OCI-M2 (cell line): ENCODE results near the gene CUTC.
"Not testable (repeated sequence)": the region's sequence is repeated elsewhere in the genome, so short reads cannot be mapped to it uniquely, and the experiment has no call there.

Experiments used
- DNase-seq: peaks from one replicate; lab custom pipeline; 2025; ENCODE audit not compliant: unreplicated experiment; lab: John Stamatoyannopoulos, UW

The CUTC gene, protein sequence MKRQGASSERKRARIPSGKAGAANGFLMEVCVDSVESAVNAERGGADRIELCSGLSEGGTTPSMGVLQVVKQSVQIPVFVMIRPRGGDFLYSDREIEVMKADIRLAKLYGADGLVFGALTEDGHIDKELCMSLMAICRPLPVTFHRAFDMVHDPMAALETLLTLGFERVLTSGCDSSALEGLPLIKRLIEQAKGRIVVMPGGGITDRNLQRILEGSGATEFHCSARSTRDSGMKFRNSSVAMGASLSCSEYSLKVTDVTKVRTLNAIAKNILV

GRCh38 chr10:99732033-99732842 lies at the start of gene CUTC, which contains the start of gene COX15:
Gene CUTC, plus strand, starts transcription at chr10:99732234. Its CDS starts 115 bp downstream, at chr10:99732349.
Gene COX15, minus strand, starts transcription at chr10:99732127. Its CDS starts 78 bp downstream, at chr10:99732049.
- peak; percentile 88 for DNase-seq

- DNase-seq = no peak
Measured at GRCh38 chr10:99682752-99683151, 49.3 kb upstream of the CUTC start.

DNA sequence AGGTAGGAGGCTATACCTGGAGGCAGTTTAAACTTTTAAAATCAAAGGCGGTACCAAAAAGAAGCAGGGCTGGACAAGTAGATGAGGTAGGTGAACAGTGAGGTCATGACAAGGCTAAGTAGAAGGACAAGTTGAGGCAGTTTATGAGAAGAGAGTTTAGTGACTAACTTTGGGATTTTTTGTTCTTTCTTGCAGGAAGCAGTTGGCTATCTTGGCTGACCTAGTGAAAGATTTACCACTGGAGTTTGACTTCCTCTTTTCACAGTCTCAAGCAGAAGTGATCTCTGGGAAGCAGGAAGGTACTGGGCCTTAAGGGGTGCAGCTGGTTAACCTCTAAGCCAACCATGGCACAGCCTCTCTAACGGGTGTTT lies 46.5 kb upstream of the CUTC start:
- peak; percentile 22 for DNase-seq

DNA sequence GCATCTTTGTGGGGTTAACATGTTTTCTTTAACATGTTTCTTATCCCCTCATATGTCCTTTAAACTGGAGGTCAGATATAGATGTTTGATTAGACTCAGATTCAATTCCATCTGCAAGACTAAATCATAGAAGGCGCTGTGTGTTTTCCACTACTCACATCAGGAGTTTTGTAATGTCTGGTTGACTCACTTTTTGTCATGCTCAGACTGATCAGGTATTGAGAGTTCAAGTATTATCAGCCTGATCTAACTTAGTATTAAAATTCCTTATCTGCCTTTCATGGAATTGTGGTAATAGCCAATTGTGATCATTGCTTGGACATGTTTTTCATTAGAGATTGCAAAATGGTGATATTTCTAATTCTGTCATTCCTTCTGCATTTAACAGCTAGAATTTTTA lies 42.6 kb upstream of the CUTC start:
- DNase-seq = no peak

- DNase-seq = no peak
Measured at GRCh38 chr10:99693933-99694583, 38.0 kb upstream of the CUTC start.

DNA sequence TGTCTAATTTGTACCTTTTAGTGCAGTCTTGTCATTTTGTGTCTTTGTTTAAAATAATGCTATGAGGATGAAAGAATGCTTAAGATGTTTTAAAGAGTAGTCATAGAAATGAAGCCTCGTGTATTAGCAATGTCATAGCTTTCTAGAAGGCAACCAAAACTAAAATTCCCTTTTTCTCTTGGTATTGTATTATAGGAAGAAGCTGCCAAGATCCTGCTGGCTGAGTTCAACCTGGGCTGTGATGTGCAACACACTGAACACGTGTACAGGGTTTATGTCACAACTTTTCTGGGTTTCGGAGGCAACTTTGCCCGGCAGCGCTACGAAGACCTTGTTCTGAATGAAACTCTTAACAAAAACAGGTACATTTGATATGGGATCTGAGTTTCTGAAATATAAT lies 36.3 kb upstream of the CUTC start:
- no peak for DNase-seq

DNA sequence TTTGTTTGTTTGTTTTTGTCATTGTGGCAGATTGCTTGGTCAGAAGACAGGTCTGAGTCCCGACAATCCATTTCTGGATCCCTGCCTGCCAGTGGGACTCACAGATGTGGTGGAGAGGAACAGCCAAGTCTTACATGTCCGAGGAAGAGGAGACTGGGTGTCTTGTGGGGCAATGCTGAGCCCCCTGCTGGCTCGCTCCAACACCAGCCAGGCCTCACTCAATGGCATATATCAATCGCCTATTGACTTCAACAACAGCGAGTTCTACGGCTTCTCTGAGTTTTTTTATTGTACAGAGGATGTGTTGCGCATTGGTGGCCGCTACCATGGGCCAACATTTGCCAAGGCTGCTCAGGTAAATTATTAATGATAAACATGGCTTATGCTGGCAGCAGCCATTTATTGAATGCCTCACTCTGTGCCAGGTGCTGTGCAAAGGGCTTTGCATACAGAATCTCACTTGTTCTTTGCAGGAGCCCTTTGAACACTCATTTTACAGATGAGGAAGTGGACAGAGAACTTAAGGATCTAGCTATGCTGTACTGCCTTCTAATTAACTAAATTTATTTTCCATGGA lies 33.4 kb upstream of the CUTC start:
- no peak for DNase-seq

- DNase-seq = no peak
Measured at GRCh38 chr10:99700649-99701048, 31.4 kb upstream of the CUTC start.

DNA sequence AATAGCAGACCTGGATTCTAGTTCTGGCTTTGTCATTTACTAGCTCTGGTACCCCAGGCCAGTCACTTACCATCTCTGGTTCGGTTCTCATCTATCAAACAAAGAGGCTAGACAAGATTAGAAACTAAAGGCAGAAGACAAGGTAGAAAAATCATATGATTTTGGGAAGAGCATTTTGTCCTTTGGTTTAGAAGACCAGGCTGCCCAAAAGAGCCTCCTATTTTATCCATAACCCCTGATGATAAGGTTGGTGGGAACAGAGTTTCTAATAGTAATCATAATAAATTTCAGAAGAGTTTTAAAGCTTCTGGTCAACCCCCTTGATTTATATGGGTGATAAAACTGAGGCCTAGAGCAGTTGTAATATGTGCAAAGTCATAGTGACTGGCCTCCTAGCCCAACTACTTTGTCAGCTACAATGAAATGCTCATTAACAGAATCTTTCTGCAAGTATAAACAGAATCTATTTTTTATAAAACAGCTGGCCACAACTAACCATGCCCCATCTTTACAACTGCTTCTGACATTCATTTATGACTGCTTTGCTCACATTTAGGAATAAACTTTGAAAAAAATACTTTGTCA lies 23.5 kb upstream of the CUTC start:
- DNase-seq = no peak

GRCh38 chr10:99709480-99710229 lies 22.4 kb upstream of the CUTC start:
- DNase-seq = no peak

DNA sequence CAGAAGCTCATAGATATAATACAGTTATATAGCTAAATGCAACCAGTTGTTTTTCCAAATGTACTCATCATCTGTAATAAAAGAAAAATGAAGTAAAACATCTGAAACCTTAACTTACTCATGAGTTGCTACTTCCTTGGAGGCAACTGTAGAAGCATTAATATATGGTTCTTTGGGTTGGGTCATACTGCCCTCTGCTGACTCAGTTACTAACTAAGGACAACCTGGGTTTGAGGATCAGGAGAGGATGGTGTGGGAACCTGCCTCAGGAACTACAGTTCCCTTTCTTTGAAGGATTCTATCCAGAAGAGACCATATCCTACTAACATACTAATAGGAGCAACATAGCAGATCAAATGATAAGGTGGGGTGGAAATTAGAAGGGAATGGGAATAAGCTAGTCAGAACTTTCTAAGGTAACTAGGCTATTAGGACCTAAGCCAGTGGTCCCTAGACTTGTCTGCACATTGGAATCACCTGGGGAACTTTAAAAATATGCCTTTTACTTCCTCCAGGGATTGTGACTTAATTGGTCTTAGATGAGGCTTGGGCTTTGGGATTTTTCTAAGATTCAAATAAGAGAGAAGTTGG lies 20.8 kb upstream of the CUTC start:
- no peak for DNase-seq

DNA sequence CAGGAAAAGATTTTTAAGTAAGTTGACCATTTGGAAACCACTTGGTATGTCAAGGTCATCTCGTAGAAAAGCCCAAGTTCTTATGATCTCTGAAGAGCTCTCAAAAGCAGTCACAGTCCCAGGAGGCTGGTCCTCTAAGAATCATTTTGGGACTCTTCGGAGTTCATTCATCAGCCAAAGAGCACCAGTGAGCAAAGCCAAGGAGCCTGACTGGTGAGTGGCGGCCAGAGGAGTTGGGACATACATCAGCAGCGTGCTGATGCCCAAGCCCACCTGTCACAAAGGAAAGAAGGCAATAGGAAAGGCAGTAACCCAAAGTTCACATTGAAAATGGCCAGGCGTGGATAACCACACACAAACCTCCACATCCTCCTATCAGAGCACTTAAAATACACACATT lies 17.6 kb upstream of the CUTC start:
- DNase-seq = no peak

DNA sequence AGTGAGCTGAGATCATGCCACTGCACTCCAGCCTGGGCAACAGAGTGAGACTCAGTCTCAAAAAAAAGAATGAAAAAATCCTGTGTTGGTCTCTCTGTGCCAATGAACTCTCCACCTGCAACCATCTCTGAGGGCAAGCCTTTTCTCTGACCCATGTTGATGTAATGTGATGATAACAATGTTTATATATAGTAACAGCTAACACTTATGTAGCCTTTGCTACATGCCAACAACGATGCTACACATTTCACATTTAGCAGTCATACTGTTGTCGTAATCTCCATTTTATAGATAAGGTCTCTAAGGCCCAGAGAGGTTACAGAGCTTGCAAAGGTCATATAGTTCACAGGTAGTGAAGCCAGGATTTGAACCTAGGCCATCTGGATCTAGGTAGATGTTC lies 11.6 kb upstream of the CUTC start:
- DNase-seq = no peak

DNA sequence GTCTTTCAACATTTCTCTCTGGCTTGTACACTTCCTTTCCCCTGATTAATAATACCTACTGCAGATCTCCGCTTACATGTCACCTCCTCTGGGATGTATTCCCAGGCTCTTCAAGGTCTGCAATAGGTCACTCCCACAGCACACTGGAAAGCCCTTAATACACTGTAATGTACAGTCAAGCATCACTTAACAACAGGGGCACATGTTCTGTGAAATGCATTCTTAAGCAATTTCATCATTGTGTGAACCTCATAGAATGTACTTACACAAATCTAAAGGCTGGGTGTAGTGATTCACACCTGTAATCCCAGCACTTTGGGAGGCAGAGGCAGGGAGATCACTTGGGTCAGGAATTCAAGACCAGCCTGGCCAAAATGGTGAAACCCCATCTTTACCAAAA lies 2.0 kb upstream of the CUTC start:
- no peak for DNase-seq

DNA sequence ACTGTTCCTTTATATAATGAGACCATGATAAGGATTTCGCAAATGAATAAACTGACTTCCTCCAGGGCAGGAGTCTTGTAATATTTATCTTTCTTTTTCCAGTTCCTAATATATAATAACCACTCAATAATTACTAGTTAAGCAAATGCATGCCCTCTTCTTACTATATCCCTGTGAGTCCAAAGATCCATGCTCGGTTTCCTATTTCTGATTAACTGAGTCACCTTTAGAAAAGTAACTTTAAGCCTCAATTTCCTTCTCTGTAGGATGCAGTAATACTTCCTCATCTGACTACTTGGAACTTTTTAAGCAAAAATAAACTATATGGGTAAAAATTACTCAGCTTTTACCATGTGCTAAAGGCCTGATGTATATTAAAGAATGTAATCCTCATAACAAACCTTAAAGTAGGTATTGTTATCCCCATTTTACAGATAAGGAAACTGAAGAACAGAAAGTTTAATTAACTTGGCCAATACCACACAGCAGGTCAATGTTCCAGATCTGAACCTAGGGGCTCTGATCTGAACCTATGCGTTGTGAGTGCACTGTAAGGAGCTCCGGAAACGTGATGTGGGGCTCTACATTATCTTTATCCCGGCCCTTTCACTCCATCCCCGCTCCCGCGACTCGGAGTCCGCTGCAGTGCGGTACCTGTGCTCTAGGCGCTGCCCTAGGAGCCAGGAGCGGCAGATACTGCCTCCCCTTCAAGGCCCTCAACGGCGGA lies 565 bp upstream of the CUTC start:
- no peak for DNase-seq

GRCh38 chr10:99733366-99733765 lies 1.3 kb downstream of the CUTC start:
- no peak for DNase-seq

DNA sequence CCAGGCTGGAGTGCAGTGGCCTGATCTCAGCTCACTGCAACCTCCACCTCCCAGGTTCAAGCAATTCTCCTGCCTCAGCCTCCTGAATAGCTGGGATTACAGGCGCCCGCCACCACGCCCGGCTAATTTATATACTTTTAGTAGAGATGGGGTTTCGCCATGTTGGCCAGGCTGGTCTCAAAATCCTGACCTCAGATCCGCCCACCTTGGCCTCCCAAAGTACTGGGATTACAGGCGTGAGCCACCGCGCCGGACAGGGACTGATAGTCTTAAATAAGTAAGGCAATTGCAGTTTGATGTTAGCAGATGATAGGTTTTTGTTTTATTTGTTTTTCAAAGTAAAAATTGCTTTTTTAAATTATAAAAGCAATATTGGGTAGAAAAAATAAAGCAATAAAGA lies 2.1 kb downstream of the CUTC start:
- DNase-seq = not testable (repeated sequence)

DNA sequence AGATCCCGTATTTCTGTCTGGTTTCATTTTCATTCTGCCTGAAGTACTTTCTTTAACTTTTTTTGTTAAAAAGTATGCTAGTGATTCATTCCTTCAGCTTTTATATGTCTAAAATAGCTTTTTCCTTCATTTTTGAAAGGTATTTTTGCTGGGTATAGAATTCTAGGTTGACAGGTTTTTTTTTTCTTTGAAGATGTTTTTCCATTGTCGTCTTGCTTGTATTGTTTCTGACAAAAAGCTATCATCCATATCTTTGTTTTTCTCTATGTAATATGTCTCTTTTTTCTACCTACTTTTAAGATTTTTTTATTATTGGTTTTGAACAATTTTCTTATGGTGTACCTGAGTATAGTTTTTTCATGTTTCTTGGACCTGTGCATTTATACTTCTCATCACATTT lies 8.2 kb downstream of the CUTC start:
- no peak for DNase-seq

- DNase-seq = no peak
Measured at GRCh38 chr10:99740933-99741559, 9.0 kb downstream of the CUTC start.
